ENCODE data around the gene KCNG1. TPM values are rescaled to one million over a fixed set of nuclear protein-coding genes. Genes with fewer than 3 reads are reported as not detected.

The KCNG1 gene
- total RNA-seq, 2 donors from 2014 or later: 4.9 to 6.2 TPM

- intact Hi-C loops (cut with DNase I): no loop called here
These were observed 9.2 kb downstream of the KCNG1 start for GRCh38 chr20:51013577-51014330.

DNA sequence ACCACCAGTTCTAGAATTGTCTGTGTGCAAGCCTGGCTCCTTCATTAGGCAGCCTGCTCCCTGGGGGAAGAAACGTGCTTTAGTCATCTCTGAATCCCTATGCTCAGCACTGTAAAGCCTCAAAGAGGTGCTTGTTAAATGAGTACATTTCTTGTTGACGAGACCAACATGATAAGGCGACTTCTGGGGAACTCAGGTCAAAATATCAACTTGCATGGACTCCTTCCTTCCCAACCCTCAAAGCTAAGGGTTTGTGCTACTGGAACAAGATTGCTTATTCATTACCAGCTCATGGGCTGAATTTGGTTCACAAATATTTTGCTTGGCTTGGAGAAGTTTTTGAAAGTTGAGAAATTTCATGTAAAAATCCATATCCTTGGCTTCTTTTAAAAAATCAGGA, 10.6 kb downstream of the KCNG1 start:
- intact Hi-C loops (cut with DNase I): no loop called here
- no peaks in the 10 kb centered on the region for H3K36me3 ChIP-seq (replicated peaks in 1 of 2; ENCODE audit: insufficient read depth in 1 of 2, low read depth in 2 of 2)
- H3K4me3 ChIP-seq: no peak overlapping the region
- TF ChIP-seq, protein P1, sequence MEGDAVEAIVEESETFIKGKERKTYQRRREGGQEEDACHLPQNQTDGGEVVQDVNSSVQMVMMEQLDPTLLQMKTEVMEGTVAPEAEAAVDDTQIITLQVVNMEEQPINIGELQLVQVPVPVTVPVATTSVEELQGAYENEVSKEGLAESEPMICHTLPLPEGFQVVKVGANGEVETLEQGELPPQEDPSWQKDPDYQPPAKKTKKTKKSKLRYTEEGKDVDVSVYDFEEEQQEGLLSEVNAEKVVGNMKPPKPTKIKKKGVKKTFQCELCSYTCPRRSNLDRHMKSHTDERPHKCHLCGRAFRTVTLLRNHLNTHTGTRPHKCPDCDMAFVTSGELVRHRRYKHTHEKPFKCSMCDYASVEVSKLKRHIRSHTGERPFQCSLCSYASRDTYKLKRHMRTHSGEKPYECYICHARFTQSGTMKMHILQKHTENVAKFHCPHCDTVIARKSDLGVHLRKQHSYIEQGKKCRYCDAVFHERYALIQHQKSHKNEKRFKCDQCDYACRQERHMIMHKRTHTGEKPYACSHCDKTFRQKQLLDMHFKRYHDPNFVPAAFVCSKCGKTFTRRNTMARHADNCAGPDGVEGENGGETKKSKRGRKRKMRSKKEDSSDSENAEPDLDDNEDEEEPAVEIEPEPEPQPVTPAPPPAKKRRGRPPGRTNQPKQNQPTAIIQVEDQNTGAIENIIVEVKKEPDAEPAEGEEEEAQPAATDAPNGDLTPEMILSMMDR (IDR thresholded peaks at IDR 0.05): no peak
- TF ChIP-seq POLR2A (IDR thresholded peaks at IDR 0.05): no peak
- ATAC-seq (no peak), DNase-seq (no peak)
- H3K27me3 ChIP-seq: no peaks in the 10 kb centered on the region
- H3K27ac ChIP-seq: no peak overlapping the region
- no peaks in the 10 kb centered on the region for H3K4me1 ChIP-seq
- no peaks in the 10 kb centered on the region for H3K9me3 ChIP-seq
- 60 to 61% methylated on average over 3 of the region's 3 CpGs for WGBS, 2 donors

More at GRCh38 chr20:51013577-51014330, 9.2 kb downstream of the KCNG1 start:
- Histone ChIP-seq H3K4me1 (no peaks in the 10 kb centered on the region), H3K27ac (no peak overlapping the region), H3K4me3 (no peak overlapping the region), H3K9me3 (no peaks in the 10 kb centered on the region), H3K36me3 (replicated peaks in 1 of 2; ENCODE audit: insufficient read depth in 1 of 2, low read depth in 2 of 2) (no peaks in the 10 kb centered on the region), H3K27me3 (no peaks in the 10 kb centered on the region)
- 25 to 32% methylated on average over 8 of the region's 8 CpGs for WGBS, 2 donors
- ATAC-seq (no peak), DNase-seq (no peak)
- TF ChIP-seq, protein P1 (IDR thresholded peaks at IDR 0.05): no peak
- TF ChIP-seq POLR2A (IDR thresholded peaks at IDR 0.05): no peak

- ATAC-seq (no peak), DNase-seq (no peak)
- Histone ChIP-seq H3K36me3 (replicated peaks in 1 of 2; ENCODE audit: insufficient read depth in 1 of 2, low read depth in 2 of 2) (no peaks in the 10 kb centered on the region), H3K9me3 (no peaks in the 10 kb centered on the region), H3K4me1 (no peaks in the 10 kb centered on the region), H3K27ac (no peak overlapping the region), H3K27me3 (no peaks in the 10 kb centered on the region), H3K4me3 (no peak overlapping the region)
- no peak for TF ChIP-seq POLR2A (IDR thresholded peaks at IDR 0.05)
- TF ChIP-seq, protein P1 (IDR thresholded peaks at IDR 0.05): no peak
- intact Hi-C loops (cut with DNase I): no loop called here
- 74 to 83% methylated on average over 4 of the region's 4 CpGs for WGBS, 2 donors
These were observed 11.4 kb downstream of the KCNG1 start for GRCh38 chr20:51011479-51011878.

DNA sequence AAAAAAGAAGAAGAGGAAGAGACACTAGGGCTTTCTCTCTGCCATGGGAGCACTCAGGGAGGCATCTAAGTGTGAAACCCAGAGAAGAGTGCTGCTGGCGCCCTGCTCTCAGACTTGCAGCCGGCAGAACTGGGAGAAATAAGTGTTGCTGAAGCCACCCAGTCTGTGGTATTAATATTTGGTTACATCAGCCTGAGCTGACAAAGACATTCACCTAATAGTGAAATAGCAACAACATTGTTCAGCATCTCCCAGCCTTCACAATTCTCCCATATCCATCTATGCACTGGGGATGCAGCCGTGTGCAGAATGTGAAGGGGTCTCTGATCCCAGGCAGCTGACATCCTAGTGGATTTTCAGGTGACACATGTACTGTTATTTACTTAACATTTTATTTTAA, 12.0 kb downstream of the KCNG1 start:
- WGBS, 2 donors: 78 to 85% methylated on average over 3 of the region's 3 CpGs
- no peak for ATAC-seq
- intact Hi-C loops (cut with DNase I): no loop called here

More for the DNA sequence above, 12.0 kb downstream of the KCNG1 start:
- Histone ChIP-seq H3K4me3 (no peak overlapping the region), H3K27ac (no peak overlapping the region), H3K4me1 (no peaks in the 10 kb centered on the region), H3K27me3 (no peaks in the 10 kb centered on the region), H3K36me3 (replicated peaks in 1 of 2; ENCODE audit: insufficient read depth in 1 of 2, low read depth in 2 of 2) (no peaks in the 10 kb centered on the region), H3K9me3 (no peaks in the 10 kb centered on the region)
- DNase-seq: no peak
- TF ChIP-seq, protein P1 (IDR thresholded peaks at IDR 0.05): no peak
- no peak for TF ChIP-seq POLR2A (IDR thresholded peaks at IDR 0.05)

Data from body of pancreas (tissue), 4 donors.